Mesothelial cell of epicardium (in vitro differentiated cells): ENCODE measurements around the gene RNF220. TPM values are rescaled to one million over a fixed set of nuclear protein-coding genes. Genes with fewer than 3 reads are reported as not detected.

Experiments
- DNase-seq, 2 experiments: peaks; one replicate each; pipeline ENCODE4 v3.0.0; 2021; ENCODE audit warnings: low spot score in 2 of 2; ENCODE audit not compliant: unreplicated experiment in 2 of 2
- H3K27ac Mint-ChIP-seq: 2 replicates; pipeline ENCODE4 v1.8.0; 2021; ENCODE audit warnings: mixed read lengths
- H3K27me3 Mint-ChIP-seq: 2 replicates; pipeline ENCODE4 v1.8.0; 2021; ENCODE audit warnings: low read depth, mixed read lengths
- H3K36me3 Mint-ChIP-seq: 2 replicates; pipeline ENCODE4 v1.8.0; 2021; ENCODE audit warnings: mixed read lengths
- H3K4me1 Mint-ChIP-seq: 2 replicates; pipeline ENCODE4 v1.8.0; 2021; ENCODE audit warnings: mixed read lengths
- H3K4me3 Mint-ChIP-seq: 2 replicates; pipeline ENCODE4 v1.8.0; 2021; ENCODE audit warnings: mild to moderate bottlenecking, moderate library complexity, mixed read lengths
- H3K9me3 Mint-ChIP-seq: 2 replicates; pipeline ENCODE4 v1.8.0; 2021; ENCODE audit warnings: mixed read lengths
- total RNA-seq: library from RNA; stranded (reverse); gene quantifications from 3 replicates; pipeline ENCODE4 v1.2.1, GENCODE V29; 2021
- TF ChIP-seq, protein P1 (sequence below): fragments of 200-600 bp; sonication (generic); IDR thresholded peaks from one replicate; pipeline ENCODE4 v1.5.0; 2021; ENCODE audit warnings: antibody characterized with exemption; ENCODE audit not compliant: unreplicated experiment

RNF220 gene
- total RNA-seq, 1 donor from 2014 or later = 84.2 TPM

GRCh38 chr1:44489481-44489880 lies 84.4 kb downstream of the RNF220 start:
- H3K4me3 Mint-ChIP-seq = no peak overlapping the region
- TF ChIP-seq, protein P1, sequence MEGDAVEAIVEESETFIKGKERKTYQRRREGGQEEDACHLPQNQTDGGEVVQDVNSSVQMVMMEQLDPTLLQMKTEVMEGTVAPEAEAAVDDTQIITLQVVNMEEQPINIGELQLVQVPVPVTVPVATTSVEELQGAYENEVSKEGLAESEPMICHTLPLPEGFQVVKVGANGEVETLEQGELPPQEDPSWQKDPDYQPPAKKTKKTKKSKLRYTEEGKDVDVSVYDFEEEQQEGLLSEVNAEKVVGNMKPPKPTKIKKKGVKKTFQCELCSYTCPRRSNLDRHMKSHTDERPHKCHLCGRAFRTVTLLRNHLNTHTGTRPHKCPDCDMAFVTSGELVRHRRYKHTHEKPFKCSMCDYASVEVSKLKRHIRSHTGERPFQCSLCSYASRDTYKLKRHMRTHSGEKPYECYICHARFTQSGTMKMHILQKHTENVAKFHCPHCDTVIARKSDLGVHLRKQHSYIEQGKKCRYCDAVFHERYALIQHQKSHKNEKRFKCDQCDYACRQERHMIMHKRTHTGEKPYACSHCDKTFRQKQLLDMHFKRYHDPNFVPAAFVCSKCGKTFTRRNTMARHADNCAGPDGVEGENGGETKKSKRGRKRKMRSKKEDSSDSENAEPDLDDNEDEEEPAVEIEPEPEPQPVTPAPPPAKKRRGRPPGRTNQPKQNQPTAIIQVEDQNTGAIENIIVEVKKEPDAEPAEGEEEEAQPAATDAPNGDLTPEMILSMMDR = no peak
- DNase-seq = no peak
- H3K27ac Mint-ChIP-seq = no peak overlapping the region
- no peaks in the 10 kb centered on the region for H3K36me3 Mint-ChIP-seq
- H3K9me3 Mint-ChIP-seq = peaks cover 17% of the 10 kb centered on the region
- peaks cover 13% of the 10 kb centered on the region for H3K4me1 Mint-ChIP-seq
- peaks cover 5% of the 10 kb centered on the region for H3K27me3 Mint-ChIP-seq

- Mint-ChIP-seq H3K4me3 (no peak overlapping the region), H3K36me3 (no peaks in the 10 kb centered on the region), H3K27me3 (peaks cover 17% of the 10 kb centered on the region), H3K9me3 (peaks cover 5% of the 10 kb centered on the region), H3K27ac (no peak overlapping the region), H3K4me1 (peaks cover 6% of the 10 kb centered on the region)
- TF ChIP-seq, protein P1 = no peak
- no peak for DNase-seq
Observed at GRCh38 chr1:44496541-44497171, 91.6 kb downstream of the RNF220 start.

DNA sequence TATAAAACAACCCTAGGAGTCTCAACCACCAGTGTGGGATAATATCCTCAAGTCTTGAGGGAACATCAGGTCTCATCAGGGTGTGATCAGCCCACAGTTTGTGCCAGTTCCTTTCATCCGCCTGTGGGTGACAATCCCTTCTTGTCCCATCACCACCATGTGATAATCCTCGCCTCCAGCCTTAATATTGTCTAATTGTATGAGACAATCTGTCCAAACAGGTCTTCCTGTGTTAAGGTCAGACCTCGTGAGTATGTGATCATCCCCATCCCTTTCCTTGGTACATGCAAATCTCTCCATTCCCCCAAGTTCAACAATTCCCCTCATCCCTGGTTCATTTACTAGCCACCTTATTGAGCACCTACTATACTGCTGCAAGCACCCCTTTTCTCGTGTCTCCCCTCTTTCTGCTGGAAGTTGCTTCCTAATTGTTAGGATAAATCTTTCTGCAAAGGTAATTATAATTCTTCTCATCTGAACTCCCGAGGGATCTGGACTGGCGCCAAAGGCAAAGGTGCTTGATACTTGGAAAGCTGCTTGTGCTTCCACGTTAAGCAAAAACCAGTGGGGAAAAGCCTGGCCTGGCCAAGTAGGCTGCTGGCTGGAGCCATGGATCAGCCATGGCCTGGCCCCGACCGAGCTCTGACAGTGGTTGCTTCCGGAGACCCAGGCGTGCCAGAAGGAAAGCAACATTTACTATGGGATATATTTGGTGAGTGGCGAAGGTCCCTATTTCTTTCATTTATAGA lies 92.5 kb downstream of the RNF220 start:
- H3K4me1 Mint-ChIP-seq = peaks cover 15% of the 10 kb centered on the region
- peaks cover 14% of the 10 kb centered on the region for H3K27me3 Mint-ChIP-seq
- H3K27ac Mint-ChIP-seq = no peak overlapping the region
- no peaks in the 10 kb centered on the region for H3K9me3 Mint-ChIP-seq
- H3K36me3 Mint-ChIP-seq = no peaks in the 10 kb centered on the region
- H3K4me3 Mint-ChIP-seq = no peak overlapping the region
- TF ChIP-seq, protein P1 = no peak
- DNase-seq = no peak

DNA sequence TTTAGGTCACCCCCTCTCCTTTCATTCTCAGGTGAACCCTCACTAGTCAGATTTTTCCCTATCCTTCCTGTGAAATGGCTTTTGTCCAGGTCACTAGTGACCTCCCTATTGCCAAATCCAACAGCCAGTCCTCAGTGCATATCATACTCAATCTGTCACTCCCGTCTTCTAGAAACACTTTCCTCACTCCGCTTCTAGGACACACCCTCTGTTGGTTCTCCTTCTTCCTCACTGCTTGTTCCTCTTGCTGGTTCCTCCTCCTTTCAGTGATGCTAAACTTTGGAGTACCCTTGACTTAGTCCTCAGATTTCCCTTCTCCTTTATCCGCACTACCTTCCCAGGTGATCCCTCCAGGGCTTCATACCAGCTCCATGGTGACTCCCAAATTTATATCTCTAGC lies 94.3 kb downstream of the RNF220 start:
- TF ChIP-seq, protein P1 = no peak
- Mint-ChIP-seq H3K4me1 (peaks cover 15% of the 10 kb centered on the region), H3K27me3 (peaks cover 15% of the 10 kb centered on the region), H3K27ac (no peak overlapping the region), H3K9me3 (no peaks in the 10 kb centered on the region), H3K4me3 (no peak overlapping the region), H3K36me3 (no peaks in the 10 kb centered on the region)
- no peak for DNase-seq

- Mint-ChIP-seq H3K9me3 (no peaks in the 10 kb centered on the region), H3K27me3 (peaks cover 19% of the 10 kb centered on the region), H3K4me1 (peaks cover 15% of the 10 kb centered on the region), H3K36me3 (no peaks in the 10 kb centered on the region), H3K4me3 (no peak overlapping the region), H3K27ac (no peak overlapping the region)
- TF ChIP-seq, protein P1 = no peak
- peak in 1 of 2 experiments; percentile 40 for DNase-seq
Observed at GRCh38 chr1:44500181-44501046, 95.4 kb downstream of the RNF220 start.
